Activated naive CD8-positive, alpha-beta T cell treated with anti-CD3 and anti-CD28 coated beads, Interleukin-2, amount 50 U/mL, for 16 hours (primary cell): ENCODE results near the gene FBLIM1.

Experiments used
- DNase-seq: peaks from one replicate; pipeline ENCODE4 v3.0.0-alpha.2; 2020; ENCODE audit warnings: low read depth, low spot score

Gene FBLIM1

DNA sequence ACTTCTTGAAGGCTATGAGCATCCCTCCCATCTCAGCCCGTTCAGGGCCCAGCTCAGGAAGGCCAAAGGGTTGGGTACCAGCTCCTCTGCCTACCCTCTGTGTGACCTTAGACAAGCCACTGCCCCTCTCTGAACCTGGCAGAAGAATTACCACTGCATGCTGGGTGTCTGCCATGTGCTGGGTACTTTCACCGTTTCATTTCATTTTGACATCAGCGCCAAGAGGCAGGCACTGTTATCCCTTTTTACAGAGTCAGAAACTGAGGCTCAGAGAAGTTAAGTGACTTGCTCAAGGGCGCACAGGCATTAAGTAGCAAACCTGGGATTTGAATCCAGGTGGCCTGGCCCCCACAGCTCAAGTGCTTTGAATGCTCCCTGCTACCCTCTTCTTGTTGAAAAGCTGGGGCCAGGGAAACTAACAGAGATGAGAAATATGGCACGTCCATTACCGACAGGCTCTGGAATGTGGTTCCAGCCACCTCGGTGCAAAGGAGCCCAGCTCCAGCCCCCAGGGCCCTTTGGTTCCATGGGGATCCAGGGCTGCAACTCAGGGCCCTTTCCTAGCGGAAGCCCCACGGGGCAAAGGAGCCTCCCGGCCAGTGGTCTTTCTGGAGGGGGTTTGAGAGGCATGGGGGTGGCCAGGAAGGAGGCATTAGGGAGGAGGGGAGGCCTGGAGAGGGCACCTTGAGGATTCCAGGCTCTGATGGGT is 9.8 kb upstream of the FBLIM1 start:
- DNase-seq = no peak

GRCh38 chr1:15749399-15750291 is 8.9 kb upstream of the FBLIM1 start:
- DNase-seq = no peak

DNA sequence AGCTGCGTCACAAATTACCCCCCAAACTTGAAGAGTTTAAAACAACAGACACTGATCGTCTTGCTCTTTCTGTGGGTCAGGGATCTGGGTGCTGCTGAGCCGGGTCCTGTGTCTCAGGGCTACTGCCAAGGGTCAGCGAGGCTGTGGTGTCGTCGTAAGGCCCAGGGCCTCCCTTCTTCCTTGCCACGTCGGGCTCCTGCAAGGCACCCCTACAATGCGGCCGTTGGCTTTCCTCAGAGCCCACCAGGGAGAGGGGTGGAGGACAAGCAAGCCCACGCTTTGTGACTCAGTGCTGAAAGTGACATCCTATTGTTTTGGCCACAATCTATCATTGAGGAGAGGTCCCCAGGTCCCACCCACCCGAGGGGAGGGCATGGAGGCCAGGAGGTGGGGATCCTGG is 7.7 kb upstream of the FBLIM1 start:
- no peak for DNase-seq

- no peak for DNase-seq
Observed at GRCh38 chr1:15751717-15752116, 6.9 kb upstream of the FBLIM1 start.

GRCh38 chr1:15753776-15754175 is 4.8 kb upstream of the FBLIM1 start:
- DNase-seq = no peak

- no peak for DNase-seq
Observed at GRCh38 chr1:15755021-15755645, 3.5 kb upstream of the FBLIM1 start.

DNA sequence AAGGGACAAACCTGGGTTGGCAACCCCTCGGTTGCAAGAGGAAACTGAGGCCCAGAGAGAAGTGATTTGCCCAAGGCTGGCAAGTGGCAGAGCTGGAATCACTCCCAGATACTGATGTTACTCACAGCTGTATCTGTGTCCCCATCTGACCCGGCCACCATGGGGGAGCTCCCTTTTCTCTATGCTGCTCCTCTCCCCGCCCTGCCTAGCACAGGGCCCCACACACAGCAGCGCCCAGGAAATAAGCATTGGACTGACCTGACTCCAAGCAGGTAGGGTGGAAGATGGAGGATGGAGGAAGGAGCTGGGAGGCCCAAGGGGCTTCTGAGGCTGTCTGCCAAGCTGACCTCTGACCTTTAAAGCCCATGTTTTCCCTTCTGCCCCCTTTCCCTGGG is 3.0 kb upstream of the FBLIM1 start:
- no peak for DNase-seq

DNA sequence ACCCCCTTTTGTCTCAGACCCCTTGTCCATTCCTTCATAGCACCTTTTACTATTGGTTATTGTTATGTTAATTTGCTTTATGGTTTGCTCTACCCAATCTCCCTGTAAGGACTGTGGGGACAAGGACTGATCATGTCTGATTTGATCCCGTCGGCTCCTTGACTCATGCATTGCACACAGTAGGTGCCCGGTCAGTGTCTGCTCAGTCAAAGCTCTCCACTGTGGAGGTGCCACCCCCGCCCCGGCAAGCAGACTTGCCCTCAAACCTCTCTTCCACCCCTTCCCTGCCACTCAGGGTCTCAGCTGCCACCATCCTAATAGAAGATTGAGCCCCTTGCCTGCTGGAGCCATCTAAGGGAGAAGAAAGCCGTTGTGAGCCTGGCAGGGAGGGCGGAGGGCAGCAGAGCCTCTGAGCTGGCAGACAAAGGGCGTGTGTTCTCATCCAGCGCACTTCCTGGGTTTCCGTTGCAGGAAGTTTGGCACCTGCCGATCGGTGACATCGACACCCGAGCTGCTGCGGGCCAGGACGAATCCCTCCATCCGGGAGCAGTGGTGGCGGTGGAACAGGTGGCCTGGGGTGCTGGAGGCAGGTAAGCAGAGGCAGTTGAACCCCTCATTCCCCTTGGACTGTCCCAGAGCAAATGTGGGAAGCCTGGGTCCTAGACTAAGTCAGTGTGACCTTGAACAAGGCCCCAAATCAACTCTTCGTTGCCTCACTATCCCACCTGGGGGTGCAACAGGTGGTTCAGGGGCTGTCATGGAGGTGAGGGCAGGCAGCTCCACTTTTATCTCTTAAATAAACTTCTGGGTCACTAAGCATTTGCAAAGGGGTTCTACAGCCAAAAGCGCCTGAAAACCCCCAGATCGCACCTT is 2.2 kb upstream of the FBLIM1 start:
- no peak for DNase-seq

- no peak for DNase-seq
Observed at GRCh38 chr1:15757016-15757543, 1.5 kb upstream of the FBLIM1 start.

DNA sequence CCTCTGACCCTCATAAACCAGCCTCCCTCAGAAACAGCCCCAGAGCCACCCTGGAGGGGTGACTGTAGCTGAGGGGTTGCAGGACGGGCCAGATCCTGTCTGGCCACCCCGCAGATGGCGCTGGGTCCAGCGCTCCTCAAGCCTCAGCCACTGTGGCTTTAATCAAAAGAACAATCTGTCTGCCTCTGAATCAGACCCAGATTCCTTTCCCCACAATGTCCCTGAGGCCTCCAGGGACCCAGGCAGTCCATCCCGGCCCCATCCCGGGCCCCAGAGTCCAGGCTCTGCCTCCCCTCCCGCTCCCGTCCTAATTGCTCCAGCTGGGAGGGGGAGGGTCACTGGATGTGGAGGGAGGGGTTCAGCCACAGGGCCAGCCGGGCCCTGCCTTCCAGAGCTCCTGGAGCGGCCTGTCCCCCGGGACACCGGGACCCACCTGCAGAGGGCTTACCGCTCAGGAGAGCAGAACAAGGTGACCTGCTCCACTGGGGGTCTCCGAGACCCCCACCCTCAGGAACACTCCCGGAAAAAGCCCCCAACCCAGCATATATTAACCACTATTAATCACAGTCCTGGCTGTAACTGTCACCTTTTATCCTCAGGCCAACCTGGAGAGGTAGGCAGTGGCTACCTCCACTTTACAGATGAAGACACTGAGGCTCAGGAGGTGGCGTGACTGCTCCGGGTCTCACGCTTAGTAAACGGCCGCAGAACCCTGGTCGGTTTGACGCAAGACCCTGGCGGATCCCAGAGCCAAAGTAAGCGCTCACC is 836 bp upstream of the FBLIM1 start:
- no peak for DNase-seq

DNA sequence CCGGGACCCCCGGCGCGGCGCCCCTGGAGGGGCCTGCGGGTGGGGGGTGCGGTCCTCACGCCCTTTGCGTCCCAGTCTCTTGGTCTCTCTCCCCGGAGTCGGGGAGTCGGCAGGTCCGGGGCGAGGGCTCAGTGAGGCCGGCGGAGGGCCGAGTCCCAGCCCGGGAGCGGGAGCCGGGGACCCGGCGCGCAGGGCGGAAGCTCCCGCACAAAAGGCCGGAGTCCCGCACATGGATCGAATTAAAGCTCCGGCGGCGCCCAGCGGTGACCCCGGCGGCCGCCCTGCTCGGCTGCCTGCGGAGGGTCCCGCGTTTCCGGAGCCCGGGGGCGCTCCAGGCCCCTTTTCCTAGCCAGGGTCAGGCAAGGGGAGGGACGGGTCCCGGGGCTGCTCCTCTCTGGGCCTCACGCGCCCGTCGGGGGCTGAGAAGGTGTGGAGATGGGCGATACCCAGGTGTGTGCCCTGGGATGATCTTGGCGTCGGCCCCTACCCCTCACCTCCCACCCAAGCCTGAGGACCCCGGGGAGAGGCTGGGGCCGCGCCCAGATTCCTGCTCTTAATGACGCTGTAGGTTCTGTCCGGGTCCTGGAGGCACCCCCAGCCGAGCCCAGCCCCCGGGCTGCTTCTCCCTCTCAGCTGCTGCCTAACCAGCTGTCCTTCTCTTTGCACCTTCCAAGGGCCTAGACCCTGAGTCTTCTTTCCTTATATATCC is 512 bp downstream of the FBLIM1 start:
- no peak for DNase-seq

GRCh38 chr1:15760520-15761211 is 2.1 kb downstream of the FBLIM1 start:
- no peak for DNase-seq

- no peak for DNase-seq
Observed at GRCh38 chr1:15761366-15762128, 3.0 kb downstream of the FBLIM1 start.

DNA sequence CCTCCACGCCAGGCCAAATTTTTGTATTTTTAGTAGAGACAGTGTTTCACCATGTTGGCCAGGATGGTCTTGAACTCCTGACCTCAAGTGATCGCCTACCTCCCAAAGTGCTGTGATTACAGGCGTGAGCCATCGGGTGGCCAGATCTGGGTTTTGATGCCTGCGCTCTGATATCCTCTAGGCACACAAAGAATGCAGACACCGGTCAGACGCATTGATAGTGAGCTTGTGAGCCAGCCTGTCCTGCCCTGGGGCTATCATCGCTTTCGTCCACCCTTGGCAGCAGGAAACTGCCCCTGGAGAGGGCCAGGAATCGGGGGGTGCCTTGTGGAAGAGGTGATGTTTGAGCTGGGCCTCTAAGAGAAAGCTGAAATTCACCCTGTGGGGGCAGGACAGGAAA is 4.0 kb downstream of the FBLIM1 start:
- no peak for DNase-seq

GRCh38 chr1:15764269-15764764 is 5.7 kb downstream of the FBLIM1 start:
- DNase-seq = no peak

- no peak for DNase-seq
Observed at GRCh38 chr1:15764890-15765289, 6.3 kb downstream of the FBLIM1 start.

- no peak for DNase-seq
Observed at GRCh38 chr1:15765495-15766194, 7.0 kb downstream of the FBLIM1 start.

GRCh38 chr1:15767941-15768340 is 9.3 kb downstream of the FBLIM1 start:
- no peak for DNase-seq
